ENCODE data around the gene PEX16.

DNA sequence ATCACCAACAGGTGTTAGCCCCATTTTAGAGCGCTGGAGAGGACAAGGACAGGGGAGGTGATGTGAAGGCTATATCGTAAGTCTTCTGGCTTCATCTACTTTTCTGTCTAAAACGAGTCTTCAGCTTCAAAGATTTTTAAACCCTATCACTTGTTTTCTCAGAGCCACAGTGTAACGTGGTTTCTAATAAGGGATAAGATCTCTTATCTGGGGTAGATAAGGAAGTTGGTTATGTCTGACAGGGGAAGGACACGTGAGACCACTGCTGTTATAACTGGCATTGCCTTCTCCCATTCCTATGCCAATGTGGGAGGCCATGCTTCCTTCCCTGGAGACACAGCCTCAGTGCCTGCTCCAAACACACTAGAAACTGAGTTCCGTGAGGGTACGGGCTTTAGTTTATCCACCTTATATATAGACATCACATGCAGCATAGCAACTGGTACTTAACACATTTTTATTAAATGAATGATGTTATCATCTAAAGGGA lies 44.1 kb upstream of the PEX16 start:
- no peak for TF ChIP-seq MXI1 (conservative IDR thresholded peaks at IDR 0.05; ENCODE audit: poor library complexity, severe bottlenecking)
- TF ChIP-seq, protein P1, sequence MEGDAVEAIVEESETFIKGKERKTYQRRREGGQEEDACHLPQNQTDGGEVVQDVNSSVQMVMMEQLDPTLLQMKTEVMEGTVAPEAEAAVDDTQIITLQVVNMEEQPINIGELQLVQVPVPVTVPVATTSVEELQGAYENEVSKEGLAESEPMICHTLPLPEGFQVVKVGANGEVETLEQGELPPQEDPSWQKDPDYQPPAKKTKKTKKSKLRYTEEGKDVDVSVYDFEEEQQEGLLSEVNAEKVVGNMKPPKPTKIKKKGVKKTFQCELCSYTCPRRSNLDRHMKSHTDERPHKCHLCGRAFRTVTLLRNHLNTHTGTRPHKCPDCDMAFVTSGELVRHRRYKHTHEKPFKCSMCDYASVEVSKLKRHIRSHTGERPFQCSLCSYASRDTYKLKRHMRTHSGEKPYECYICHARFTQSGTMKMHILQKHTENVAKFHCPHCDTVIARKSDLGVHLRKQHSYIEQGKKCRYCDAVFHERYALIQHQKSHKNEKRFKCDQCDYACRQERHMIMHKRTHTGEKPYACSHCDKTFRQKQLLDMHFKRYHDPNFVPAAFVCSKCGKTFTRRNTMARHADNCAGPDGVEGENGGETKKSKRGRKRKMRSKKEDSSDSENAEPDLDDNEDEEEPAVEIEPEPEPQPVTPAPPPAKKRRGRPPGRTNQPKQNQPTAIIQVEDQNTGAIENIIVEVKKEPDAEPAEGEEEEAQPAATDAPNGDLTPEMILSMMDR (IDR thresholded peaks at IDR 0.05; ENCODE audit: poor library complexity, severe bottlenecking): no peak
- TF ChIP-seq TAF1 (IDR thresholded peaks at IDR 0.05; ENCODE audit: low read depth): no peak
